KMS-11 (cell line): ENCODE measurements around the gene YARS1.

Experiments used
- H2AFZ ChIP-seq: fragments of 200-600 bp; sonication (generic); 2 replicates; pipeline ENCODE4 v1.6.1; 2016; ENCODE audit warnings: antibody characterized with exemption, mixed run types, low read depth
- H3K27ac ChIP-seq: fragments of 200-600 bp; sonication (generic); 2 replicates; pipeline ENCODE4 v1.6.1; 2016; ENCODE audit warnings: mild to moderate bottlenecking, mixed run types
- H3K27me3 ChIP-seq: fragments of 200-600 bp; sonication (generic); 2 replicates; pipeline ENCODE4 v1.6.1; 2017; ENCODE audit warnings: mild to moderate bottlenecking, low read depth, mixed run types, moderate library complexity; ENCODE audit not compliant: insufficient read depth
- H3K36me3 ChIP-seq: fragments of 200-600 bp; sonication (generic); 2 replicates; pipeline ENCODE4 v1.6.1; 2017; ENCODE audit warnings: mild to moderate bottlenecking, mixed run types; ENCODE audit not compliant: insufficient read depth
- H3K4me1 ChIP-seq: fragments of 200-600 bp; sonication (generic); 2 replicates; pipeline ENCODE4 v1.6.1; 2016; ENCODE audit warnings: mild to moderate bottlenecking, low read depth, mixed run types; ENCODE audit not compliant: poor library complexity, severe bottlenecking
- H3K4me2 ChIP-seq: fragments of 200-600 bp; sonication (generic); 2 replicates; pipeline ENCODE4 v1.7.0; 2016; ENCODE audit warnings: mild to moderate bottlenecking, mixed run types
- H3K4me3 ChIP-seq: fragments of 200-600 bp; sonication (generic); IDR thresholded peaks from 2 replicates; pipeline ENCODE4 v1.6.1; 2017; ENCODE audit warnings: low read depth, low read length, mixed read lengths; ENCODE audit not compliant: insufficient read depth
- H3K79me2 ChIP-seq: fragments of 200-600 bp; sonication (generic); 2 replicates; pipeline ENCODE4 v1.6.1; 2016; ENCODE audit warnings: low read depth, mixed run types; ENCODE audit not compliant: insufficient read depth
- H3K9ac ChIP-seq: fragments of 200-600 bp; sonication (generic); 2 replicates; pipeline ENCODE4 v1.6.1; 2016; ENCODE audit warnings: mild to moderate bottlenecking, mixed run types
- H4K20me1 ChIP-seq: fragments of 200-600 bp; sonication (generic); 2 replicates; pipeline ENCODE4 v1.6.1; 2016; ENCODE audit warnings: mild to moderate bottlenecking, mixed run types; ENCODE audit not compliant: insufficient read depth
- CTCF ChIP-seq: fragments of 200-600 bp; sonication (generic); conservative IDR thresholded peaks from 2 replicates; pipeline ENCODE4 v1.6.1; 2017; ENCODE audit warnings: low read depth, mild to moderate bottlenecking, antibody characterized with exemption, low read length, moderate library complexity, mixed read lengths

Gene YARS1

GRCh38 chr1:32774950-32775634, 42.1 kb downstream of the YARS1 start:
- no peaks in the 10 kb centered on the region for H3K27me3 ChIP-seq
- no peak for TF ChIP-seq CTCF
- H3K4me3 ChIP-seq, result no peak overlapping the region
- no peak overlapping the region for H3K4me2 ChIP-seq
- H4K20me1 ChIP-seq, result no peaks in the 10 kb centered on the region
- H3K79me2 ChIP-seq, result no peaks in the 10 kb centered on the region
- H2AFZ ChIP-seq, result no peak overlapping the region
- H3K36me3 ChIP-seq, result peaks cover 14% of the 10 kb centered on the region; the same call in 1 of the 2 replicates
- no peak overlapping the region for H3K27ac ChIP-seq
- H3K4me1 ChIP-seq, result peaks cover 34% of the 10 kb centered on the region
- H3K9ac ChIP-seq, result no peak overlapping the region

GRCh38 chr1:32774464-32774808, 42.7 kb downstream of the YARS1 start:
- no peak for TF ChIP-seq CTCF
- no peak overlapping the region for H3K27ac ChIP-seq
- H3K4me1 ChIP-seq, result peaks cover 34% of the 10 kb centered on the region
- no peaks in the 10 kb centered on the region for H3K27me3 ChIP-seq
- no peak overlapping the region for H3K4me3 ChIP-seq
- no peaks in the 10 kb centered on the region for H4K20me1 ChIP-seq
- no peaks in the 10 kb centered on the region for H3K79me2 ChIP-seq
- H3K9ac ChIP-seq, result no peak overlapping the region
- H3K36me3 ChIP-seq, result peaks cover 12% of the 10 kb centered on the region; the same call in 1 of the 2 replicates
- H3K4me2 ChIP-seq, result no peak overlapping the region
- H2AFZ ChIP-seq, result no peak overlapping the region

GRCh38 chr1:32773764-32774463, 43.2 kb downstream of the YARS1 start:
- Histone ChIP-seq H3K79me2 (no peaks in the 10 kb centered on the region), H3K4me3 (no peak overlapping the region), H3K27me3 (no peaks in the 10 kb centered on the region), H3K36me3 (peaks cover 12% of the 10 kb centered on the region; the same call in 1 of the 2 replicates), H3K4me1 (peaks cover 34% of the 10 kb centered on the region), H3K4me2 (no peak overlapping the region), H4K20me1 (no peaks in the 10 kb centered on the region), H3K9ac (no peak overlapping the region), H3K27ac (no peak overlapping the region; the same call in 1 of the 2 replicates), H2AFZ (no peak overlapping the region)
- no peak for TF ChIP-seq CTCF

- H4K20me1 ChIP-seq, result no peaks in the 10 kb centered on the region
Observed at GRCh38 chr1:32773018-32773763, 44.0 kb downstream of the YARS1 start.

More at GRCh38 chr1:32773018-32773763, 44.0 kb downstream of the YARS1 start:
- peak; percentile 93 for TF ChIP-seq CTCF
- Histone ChIP-seq H3K4me1 (peaks cover 34% of the 10 kb centered on the region), H3K4me3 (no peak overlapping the region), H3K9ac (no peak overlapping the region), H3K36me3 (peaks cover 12% of the 10 kb centered on the region; the same call in 1 of the 2 replicates), H2AFZ (no peak overlapping the region), H3K27ac (no peak overlapping the region; the same call in 1 of the 2 replicates), H3K4me2 (no peak overlapping the region), H3K27me3 (no peaks in the 10 kb centered on the region), H3K79me2 (no peaks in the 10 kb centered on the region)
